Neuronal stem cell (in vitro differentiated cells): ENCODE results near the gene RASAL2.
"Not testable (repeated sequence)": the region's sequence is repeated elsewhere in the genome, so short reads cannot be mapped to it uniquely, and the experiment has no call there.

Experiments used
- DNase-seq: peaks from one replicate; pipeline ENCODE4 v3.0.0-alpha.2; 2013; ENCODE audit warnings: low spot score
- H2AFZ ChIP-seq: one replicate; pipeline ENCODE4 v1.6.1; 2013; ENCODE audit warnings: mild to moderate bottlenecking, low read length, inconsistent platforms
- H2AK5ac ChIP-seq: 2 replicates; pipeline ENCODE4 v1.6.1; 2013; ENCODE audit warnings: low read depth, mild to moderate bottlenecking, inconsistent platforms, low read length, moderate library complexity, mixed read lengths
- H2BK120ac ChIP-seq: 2 replicates; pipeline ENCODE4 v1.6.1; 2013; ENCODE audit warnings: low read depth, mild to moderate bottlenecking, inconsistent platforms, low read length, moderate library complexity, mixed read lengths
- H2BK12ac ChIP-seq: one replicate; pipeline ENCODE4 v1.6.1; 2013; ENCODE audit warnings: low read length, inconsistent platforms
- H2BK15ac ChIP-seq: 2 replicates; pipeline ENCODE4 v1.6.1; 2013; ENCODE audit warnings: mild to moderate bottlenecking, low read length, inconsistent platforms, mixed read lengths
- H2BK5ac ChIP-seq: one replicate; pipeline ENCODE4 v1.6.1; 2013; ENCODE audit warnings: inconsistent platforms, mild to moderate bottlenecking, low read length, moderate library complexity
- H3K14ac ChIP-seq: one replicate; pipeline ENCODE4 v1.6.1; 2013; ENCODE audit warnings: low read length, inconsistent platforms
- H3K18ac ChIP-seq: 2 replicates; pipeline ENCODE4 v1.6.1; 2013; ENCODE audit warnings: low read length, inconsistent platforms
- H3K23ac ChIP-seq: 2 replicates; pipeline ENCODE4 v1.6.1; 2013; ENCODE audit warnings: low read depth, mild to moderate bottlenecking, mixed read lengths, low read length, inconsistent platforms; ENCODE audit not compliant: poor library complexity
- H3K27ac ChIP-seq: replicated peaks from 3 replicates; pipeline ENCODE4 v1.5.1; 2013; ENCODE audit warnings: low read length, inconsistent platforms
- H3K27me3 ChIP-seq, 3 experiments: 2 replicates each; pipeline ENCODE4 v1.6.1; 2013; ENCODE audit warnings: low read length in 3 of 3, mild to moderate bottlenecking in 2 of 3, inconsistent platforms in 1 of 3, low read depth in 1 of 3, mixed read lengths in 1 of 3, moderate library complexity in 1 of 3; ENCODE audit not compliant: control insufficient read depth in 3 of 3, insufficient read depth in 3 of 3
- H3K36me3 ChIP-seq, 2 donors: replicated peaks in 1 of 2; 2 replicates each; pipeline ENCODE4 v1.6.1; 2013; ENCODE audit warnings: low read length in 2 of 2; ENCODE audit not compliant: control insufficient read depth in 2 of 2, insufficient read depth in 2 of 2
- H3K4ac ChIP-seq: 2 replicates; pipeline ENCODE4 v1.6.1; 2013; ENCODE audit warnings: inconsistent platforms, mild to moderate bottlenecking, low read length, moderate library complexity
- H3K4me1 ChIP-seq, 2 donors: 1 replicate in 1 of 2; 2 replicates in 1 of 2; pipeline ENCODE4 v1.6.1; 2013; ENCODE audit warnings: low read length in 2 of 2, low read depth in 1 of 2; ENCODE audit not compliant: control insufficient read depth in 2 of 2, insufficient read depth in 1 of 2
- H3K4me2 ChIP-seq: one replicate; pipeline ENCODE4 v1.6.1; 2013; ENCODE audit warnings: mild to moderate bottlenecking, low read length, inconsistent platforms; ENCODE audit not compliant: insufficient read depth, poor library complexity, severe bottlenecking
- H3K4me3 ChIP-seq, 2 donors: 2 replicates each; pipeline ENCODE4 v1.5.1; 2013; ENCODE audit warnings: low read length in 2 of 2, mild to moderate bottlenecking in 2 of 2, inconsistent platforms in 1 of 2, moderate library complexity in 1 of 2
- H3K79me1 ChIP-seq: one replicate; pipeline ENCODE4 v1.6.1; 2013; ENCODE audit warnings: low read depth, mild to moderate bottlenecking, inconsistent platforms, low read length, moderate library complexity
- H3K9ac ChIP-seq: one replicate; pipeline ENCODE4 v1.6.1; 2013; ENCODE audit warnings: mild to moderate bottlenecking, low read depth, low read length, inconsistent platforms; ENCODE audit not compliant: poor library complexity
- H3K9me3 ChIP-seq, 2 donors: replicated peaks in 1 of 2; 2 replicates each; pipeline versions ENCODE3 to v1.6.1; 2013; ENCODE audit warnings: low read length in 2 of 2, mild to moderate bottlenecking in 2 of 2, inconsistent platforms in 1 of 2, low read depth in 1 of 2, mixed read lengths in 1 of 2, moderate library complexity in 1 of 2; ENCODE audit not compliant: control insufficient read depth in 2 of 2, insufficient read depth in 1 of 2
- H4K8ac ChIP-seq: one replicate; pipeline ENCODE4 v1.6.1; 2013; ENCODE audit warnings: low read depth, mild to moderate bottlenecking, inconsistent platforms, low read length, moderate library complexity
- H4K91ac ChIP-seq: one replicate; pipeline ENCODE4 v1.6.1; 2013; ENCODE audit warnings: low read length, low read depth, mild to moderate bottlenecking, inconsistent platforms; ENCODE audit not compliant: poor library complexity
- WGBS, 2 donors: extraction: QIAGEN DNeasy Blood & Tissue Kit; methylation state at CpG; one replicate each; pipeline ENCODE4 v1.1.7; 2013; ENCODE audit warnings: missing lambda C conversion rate in 2 of 2, mixed read lengths in 1 of 2; ENCODE audit not compliant: insufficient read length in 2 of 2, insufficient replicate concordance in 1 of 2; ENCODE audit errors: extremely low coverage in 2 of 2; 5-methylcytosine and 5-hydroxymethylcytosine counted together

The RASAL2 gene

DNA sequence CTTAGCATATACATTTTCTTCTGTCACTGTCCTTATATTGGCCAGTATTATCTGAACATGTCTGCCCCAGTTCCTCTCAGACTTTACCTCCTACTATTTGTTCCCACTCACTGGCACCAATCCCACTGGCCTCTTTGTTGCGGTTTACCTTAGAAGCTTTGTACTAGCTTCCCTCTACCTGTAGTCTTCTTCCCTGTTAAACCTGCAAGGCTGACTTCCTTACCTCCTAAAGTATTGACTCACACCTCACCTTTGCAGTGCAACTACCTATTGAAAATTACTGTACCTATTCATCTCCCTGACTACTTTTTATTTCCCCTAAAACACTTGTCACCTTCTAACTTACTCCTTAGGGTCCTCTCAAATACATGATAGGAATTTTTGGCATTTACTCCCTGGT lies 291.8 kb downstream of the RASAL2 start:
- Histone ChIP-seq H2BK120ac (no peak overlapping the region), H3K4ac (no peak overlapping the region), H2BK15ac (no peak overlapping the region), H2BK5ac (no peak overlapping the region), H3K9ac (no peak overlapping the region), H3K79me1 (no peaks in the 10 kb centered on the region), H2BK12ac (no peak overlapping the region), H4K8ac (no peak overlapping the region), H2AK5ac (no peak overlapping the region), H2AFZ (no peak overlapping the region), H3K4me1 (peaks cover 0 to 12% of the 10 kb centered on the region in 2 donors), H3K36me3 (peaks cover 0 to 1% of the 10 kb centered on the region in 2 donors), H4K91ac (no peak overlapping the region), H3K9me3 (no peaks in the 10 kb centered on the region), H3K14ac (no peak overlapping the region), H3K18ac (no peak overlapping the region), H3K27me3 (no peaks in the 10 kb centered on the region), H3K23ac (no peak overlapping the region), H3K4me3 (no peak overlapping the region), H3K27ac (no peak overlapping the region), H3K4me2 (no peak overlapping the region)
- no CpG with 5 or more reads among the region's 1 CpG for WGBS, 2 donors
- DNase-seq = no peak

DNA sequence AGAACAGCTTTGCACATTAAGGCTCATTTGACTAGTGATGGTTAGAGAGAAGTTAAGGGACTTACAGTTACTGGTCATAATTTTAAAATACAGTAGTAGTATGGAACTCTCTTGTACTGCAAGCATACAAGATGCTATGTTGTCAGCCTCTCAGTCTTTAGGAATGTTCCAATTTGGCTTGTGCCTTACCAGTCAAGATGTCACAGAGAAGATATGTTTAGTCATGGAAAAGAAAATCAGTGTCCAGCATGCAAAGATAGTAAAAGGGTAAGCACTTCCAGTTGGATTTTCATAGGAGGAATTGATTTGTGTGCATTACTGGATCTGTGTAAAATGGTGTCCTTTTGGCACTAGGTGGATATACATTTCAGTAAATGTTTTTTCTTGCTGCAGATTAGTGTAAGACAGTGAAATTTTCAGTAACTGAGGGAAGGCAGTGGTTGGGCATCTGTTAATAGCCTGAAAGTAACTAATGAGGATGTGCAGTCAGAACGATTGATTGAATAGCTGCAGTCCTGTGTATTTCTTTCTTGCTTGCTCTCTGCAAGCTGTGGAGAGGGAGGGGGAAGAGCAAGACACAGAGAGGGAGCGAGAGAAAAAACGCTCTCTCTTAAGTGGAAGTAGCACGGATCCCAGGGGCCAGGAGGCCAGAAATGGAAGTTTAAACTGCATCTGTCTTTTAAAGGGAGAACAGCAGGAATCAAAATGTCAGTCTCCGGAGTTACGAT lies 294.7 kb downstream of the RASAL2 start:
- WGBS, 2 donors = no CpG with 5 or more reads among the region's 6 CpGs
- H2AK5ac ChIP-seq = no peak overlapping the region
- peaks cover 0 to 15% of the 10 kb centered on the region in 2 donors for H3K4me1 ChIP-seq
- H3K4me2 ChIP-seq = no peak overlapping the region
- H3K27me3 ChIP-seq = no peaks in the 10 kb centered on the region
- no peak overlapping the region for H3K27ac ChIP-seq
- no peak overlapping the region for H4K8ac ChIP-seq
- peak overlapping the region; percentile 61 for H2AFZ ChIP-seq
- no peak overlapping the region for H3K4ac ChIP-seq
- peak overlapping the region in 1 of 2 donors; percentile 8 for H3K4me3 ChIP-seq
- H3K23ac ChIP-seq = no peak overlapping the region
- H2BK12ac ChIP-seq = no peak overlapping the region
- H3K9me3 ChIP-seq = no peaks in the 10 kb centered on the region
- no peaks in the 10 kb centered on the region for H3K79me1 ChIP-seq
- no peak overlapping the region for H4K91ac ChIP-seq
- peaks cover 0 to 8% of the 10 kb centered on the region in 2 donors for H3K36me3 ChIP-seq
- no peak overlapping the region for H2BK120ac ChIP-seq
- H2BK15ac ChIP-seq = no peak overlapping the region
- DNase-seq = no peak
- no peak overlapping the region for H2BK5ac ChIP-seq
- no peak overlapping the region for H3K9ac ChIP-seq
- H3K14ac ChIP-seq = no peak overlapping the region
- no peak overlapping the region for H3K18ac ChIP-seq

DNA sequence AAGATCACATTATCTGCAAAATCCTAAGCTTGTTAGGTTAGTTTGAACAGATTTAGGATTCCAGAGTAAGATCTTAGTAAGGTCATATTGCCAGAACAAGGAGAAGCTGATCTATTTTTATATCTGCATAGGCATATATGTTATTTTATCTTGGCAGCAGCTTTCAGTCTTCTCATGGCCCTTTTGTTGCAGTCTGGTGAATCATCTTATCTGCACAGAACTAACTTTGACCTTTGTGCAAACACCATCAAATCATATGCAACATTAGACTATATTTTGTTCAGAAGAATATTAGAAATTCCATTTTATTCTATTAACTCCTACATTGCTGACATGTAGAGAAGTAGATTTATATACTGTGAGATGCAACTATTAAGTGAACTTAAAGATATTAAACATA lies 295.5 kb downstream of the RASAL2 start:
- no peak overlapping the region for H3K18ac ChIP-seq
- no peaks in the 10 kb centered on the region for H3K79me1 ChIP-seq
- H2BK5ac ChIP-seq = no peak overlapping the region
- H3K14ac ChIP-seq = no peak overlapping the region
- H3K27me3 ChIP-seq = no peaks in the 10 kb centered on the region
- H3K36me3 ChIP-seq = peaks cover 0 to 8% of the 10 kb centered on the region in 2 donors
- H3K9ac ChIP-seq = no peak overlapping the region
- H3K27ac ChIP-seq = no peak overlapping the region
- H4K8ac ChIP-seq = no peak overlapping the region
- no peaks in the 10 kb centered on the region for H3K9me3 ChIP-seq
- H2BK12ac ChIP-seq = no peak overlapping the region
- no peak overlapping the region for H2BK120ac ChIP-seq
- H2AK5ac ChIP-seq = no peak overlapping the region
- no peak overlapping the region for H3K4me2 ChIP-seq
- peaks cover 0 to 20% of the 10 kb centered on the region in 2 donors for H3K4me1 ChIP-seq
- no peak overlapping the region for H4K91ac ChIP-seq
- DNase-seq = no peak
- H2BK15ac ChIP-seq = no peak overlapping the region
- H2AFZ ChIP-seq = no peak overlapping the region
- H3K4me3 ChIP-seq = no peak overlapping the region
- no peak overlapping the region for H3K4ac ChIP-seq
- H3K23ac ChIP-seq = no peak overlapping the region

DNA sequence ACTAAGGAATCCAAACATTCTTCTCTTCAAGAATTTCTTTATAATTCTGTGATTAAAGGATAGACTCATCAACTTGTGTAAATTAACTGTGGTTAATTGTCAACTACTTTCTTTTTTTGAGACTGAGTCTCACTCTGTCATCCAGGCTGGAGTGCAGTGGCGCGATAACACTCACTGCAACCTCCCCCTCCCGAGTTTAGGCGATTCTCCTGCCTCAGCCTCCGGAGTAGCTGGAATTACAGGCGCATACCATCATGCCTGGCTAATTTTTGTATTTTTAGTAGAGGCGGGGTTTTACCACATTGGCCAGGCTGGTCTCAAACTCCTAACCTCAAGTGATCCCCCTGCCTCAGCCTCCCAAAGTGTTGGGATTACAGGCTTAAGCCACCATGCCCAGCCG lies 296.4 kb downstream of the RASAL2 start:
- not testable (repeated sequence) for H2AK5ac ChIP-seq, H3K9ac ChIP-seq, H2BK120ac ChIP-seq, H3K27ac ChIP-seq, H2BK5ac ChIP-seq, H3K23ac ChIP-seq, DNase-seq, H3K9me3 ChIP-seq, H3K4ac ChIP-seq, H2AFZ ChIP-seq, H3K14ac ChIP-seq, H3K4me2 ChIP-seq, H3K27me3 ChIP-seq, H4K91ac ChIP-seq, H2BK15ac ChIP-seq, H3K4me3 ChIP-seq, H3K79me1 ChIP-seq, H2BK12ac ChIP-seq, H3K18ac ChIP-seq, H4K8ac ChIP-seq, H3K36me3 ChIP-seq
- H3K4me1 ChIP-seq = peaks cover 0 to 29% of the 10 kb centered on the region in 2 donors
- no CpG with 5 or more reads among the region's 8 CpGs for WGBS, 2 donors
